GM18508 (cell line): ENCODE data around the gene MYL5.
"Not testable (repeated sequence)": the region's sequence is repeated elsewhere in the genome, so short reads cannot be mapped to it uniquely, and the experiment has no call there.

ENCODE experiments used
- ATAC-seq: cut with Tn5 transposase; IDR thresholded peaks from one replicate; pipeline ENCODE4 v1.9.1; 2021; ENCODE audit warnings: moderate number of reproducible peaks; ENCODE audit not compliant: insufficient read depth, unreplicated experiment

Gene MYL5

GRCh38 chr4:656436-657337 lies 17.7 kb upstream of the MYL5 start:
- no peak for ATAC-seq

GRCh38 chr4:657338-657833 lies 17.0 kb upstream of the MYL5 start:
- ATAC-seq: no peak

- ATAC-seq: no peak
Measured at GRCh38 chr4:657834-658667, 16.3 kb upstream of the MYL5 start.

- no peak for ATAC-seq
Measured at GRCh38 chr4:658681-659667, 15.4 kb upstream of the MYL5 start.

GRCh38 chr4:659851-660250 lies 14.5 kb upstream of the MYL5 start:
- no peak for ATAC-seq

- ATAC-seq: no peak
Measured at GRCh38 chr4:660401-660800, 13.9 kb upstream of the MYL5 start.

- ATAC-seq: no peak
Measured at GRCh38 chr4:661231-661630, 13.1 kb upstream of the MYL5 start.

- no peak for ATAC-seq
Measured at GRCh38 chr4:661881-662761, 12.2 kb upstream of the MYL5 start.

- ATAC-seq: no peak
Measured at GRCh38 chr4:663046-663437, 11.3 kb upstream of the MYL5 start.

GRCh38 chr4:663438-664428 lies 10.6 kb upstream of the MYL5 start:
- no peak for ATAC-seq

- ATAC-seq: no peak
Measured at GRCh38 chr4:664713-665231, 9.6 kb upstream of the MYL5 start.

- no peak for ATAC-seq
Measured at GRCh38 chr4:665381-665750, 9.0 kb upstream of the MYL5 start.

- ATAC-seq: no peak
Measured at GRCh38 chr4:665751-666435, 8.4 kb upstream of the MYL5 start.

- ATAC-seq: no peak
Measured at GRCh38 chr4:666436-666810, 7.9 kb upstream of the MYL5 start.

GRCh38 chr4:666822-667544 lies 7.4 kb upstream of the MYL5 start:
- no peak for ATAC-seq

- no peak for ATAC-seq
Measured at GRCh38 chr4:667545-667925, 6.8 kb upstream of the MYL5 start.

- ATAC-seq: not testable (repeated sequence)
Measured at GRCh38 chr4:668219-668618, 6.1 kb upstream of the MYL5 start.
